ENCODE data around the gene STN1. TPM values are rescaled to one million over a fixed set of nuclear protein-coding genes. Genes with fewer than 3 reads are reported as not detected.

STN1 gene
- total RNA-seq, 1 donor from 2014 or later: 24.5 TPM

GRCh38 chr10:103894441-103894864, 23.5 kb downstream of the STN1 start:
- intact Hi-C loops (cut with DNase I): no loop called here
- H3K4me3 ChIP-seq: no peak overlapping the region
- no peaks in the 10 kb centered on the region for H3K9me3 ChIP-seq
- H3K36me3 ChIP-seq: peaks cover 33 to 64% of the 10 kb centered on the region in 2 donors
- H3K27me3 ChIP-seq: no peaks in the 10 kb centered on the region
- TF ChIP-seq CTCF (IDR thresholded peaks at IDR 0.05): no peak
- H3K4me1 ChIP-seq: peaks cover 4 to 9% of the 10 kb centered on the region in 2 donors
- peak in 1 of 2 donors; percentile 48 for DNase-seq (ENCODE audit: low spot score in 2 of 2)
- H3K27ac ChIP-seq: peak overlapping the region; percentile 58 to 61

- H3K9me3 ChIP-seq: no peaks in the 10 kb centered on the region
- DNase-seq (ENCODE audit: low spot score in 2 of 2): no peak
- peak overlapping the region; percentile 18 to 61 for H3K27ac ChIP-seq
- H3K36me3 ChIP-seq: peaks cover 29 to 58% of the 10 kb centered on the region in 2 donors
- peaks cover 4 to 13% of the 10 kb centered on the region in 2 donors for H3K4me1 ChIP-seq
- no peak for TF ChIP-seq CTCF (IDR thresholded peaks at IDR 0.05)
- H3K4me3 ChIP-seq: no peak overlapping the region
- intact Hi-C loops (cut with DNase I): no loop called here
- H3K27me3 ChIP-seq: no peaks in the 10 kb centered on the region
These were observed 24.2 kb downstream of the STN1 start for GRCh38 chr10:103893817-103894216.

GRCh38 chr10:103892181-103892580, 25.8 kb downstream of the STN1 start:
- intact Hi-C loops (cut with DNase I): no loop called here
- no peak overlapping the region for H3K4me3 ChIP-seq
- peaks cover 16 to 42% of the 10 kb centered on the region in 2 donors for H3K36me3 ChIP-seq
- no peak for DNase-seq (ENCODE audit: low spot score in 2 of 2)
- H3K27me3 ChIP-seq: no peaks in the 10 kb centered on the region
- no peak overlapping the region for H3K27ac ChIP-seq
- no peaks in the 10 kb centered on the region for H3K9me3 ChIP-seq
- H3K4me1 ChIP-seq: peaks cover 10 to 23% of the 10 kb centered on the region in 2 donors
- no peak for TF ChIP-seq CTCF (IDR thresholded peaks at IDR 0.05)

- intact Hi-C loops (cut with DNase I): no loop called here
- Histone ChIP-seq H3K36me3 (peaks cover 13 to 30% of the 10 kb centered on the region in 2 donors), H3K4me3 (no peak overlapping the region), H3K9me3 (no peaks in the 10 kb centered on the region), H3K4me1 (peaks cover 10 to 23% of the 10 kb centered on the region in 2 donors), H3K27ac (peak overlapping the region in 1 of 2 donors; percentile 34), H3K27me3 (no peaks in the 10 kb centered on the region)
- no peak for TF ChIP-seq CTCF (IDR thresholded peaks at IDR 0.05)
- DNase-seq (ENCODE audit: low spot score in 2 of 2): no peak
These were observed 27.3 kb downstream of the STN1 start for GRCh38 chr10:103890688-103891087.

GRCh38 chr10:103890194-103890658, 27.8 kb downstream of the STN1 start:
- Histone ChIP-seq H3K4me3 (no peak overlapping the region), H3K27ac (peak overlapping the region in 1 of 2 donors; percentile 34), H3K9me3 (no peaks in the 10 kb centered on the region), H3K36me3 (peaks cover 13 to 30% of the 10 kb centered on the region in 2 donors), H3K27me3 (no peaks in the 10 kb centered on the region), H3K4me1 (peaks cover 12 to 23% of the 10 kb centered on the region in 2 donors)
- no peak for DNase-seq (ENCODE audit: low spot score in 2 of 2)
- TF ChIP-seq CTCF (IDR thresholded peaks at IDR 0.05): no peak
- intact Hi-C loops (cut with DNase I): no loop called here

Measured in ascending aorta (tissue), 2 donors.